ENCODE measurements around the gene USP32. TPM values are rescaled to one million over a fixed set of nuclear protein-coding genes. Genes with fewer than 3 reads are reported as not detected.

USP32 gene
- total RNA-seq, 1 experiment from 2014 or later, result 103 TPM

DNA sequence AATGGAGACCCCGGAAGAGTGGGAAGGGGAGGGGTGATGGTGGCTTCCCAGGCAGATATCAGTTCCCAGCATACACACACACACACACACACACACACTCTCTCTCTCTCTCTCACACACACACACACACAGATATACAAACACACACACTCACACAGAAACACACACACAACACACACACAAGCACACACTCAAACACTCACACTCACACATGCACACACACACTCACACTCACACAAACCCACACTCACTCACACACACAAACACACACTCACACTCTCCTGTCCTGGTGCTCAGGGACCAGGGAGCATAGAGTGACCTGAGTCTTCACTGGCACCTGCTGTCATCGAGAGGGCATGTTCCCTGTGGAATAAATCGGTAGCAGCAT, 236.5 kb downstream of the USP32 start:
- H3K27ac Mint-ChIP-seq, result no peak overlapping the region

DNA sequence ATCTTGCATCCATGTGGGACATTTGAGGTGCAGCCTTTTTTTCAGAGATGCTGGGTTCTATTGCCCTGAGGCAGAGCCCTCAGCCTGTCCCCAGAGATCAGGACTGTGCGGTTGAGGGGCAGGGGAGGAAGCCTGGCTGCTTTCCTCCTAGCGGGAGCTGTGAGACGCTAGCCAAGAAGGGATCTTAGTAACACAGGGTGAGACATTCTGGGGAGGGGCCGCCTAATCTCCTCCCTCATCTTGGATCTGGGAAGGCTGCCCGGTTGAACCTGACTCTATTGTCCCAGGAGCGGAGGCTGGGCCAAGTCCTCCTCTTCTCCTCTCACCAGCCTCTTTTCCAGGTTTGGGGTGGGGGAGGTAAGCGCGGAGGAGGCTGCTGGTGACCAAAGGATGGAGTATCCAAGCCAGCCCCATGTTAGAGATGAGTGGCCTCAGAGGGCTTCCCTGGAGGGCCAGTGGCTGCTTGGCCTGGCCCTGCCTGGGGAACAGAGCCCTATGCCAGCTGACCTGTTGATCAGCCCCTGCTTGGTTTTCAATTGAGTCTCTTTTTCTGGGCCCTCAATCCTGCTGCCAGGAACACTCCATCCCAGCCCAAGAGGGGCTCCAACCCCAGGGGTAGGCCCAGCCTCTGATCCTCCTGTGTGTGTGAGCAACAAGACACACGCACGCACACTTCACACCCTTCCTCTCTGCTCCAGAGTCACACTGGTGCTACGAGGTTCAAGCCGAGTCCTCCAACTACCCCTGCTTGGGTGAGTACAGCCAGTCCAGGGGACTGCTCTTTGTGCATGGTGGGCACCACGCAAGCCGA, 237.1 kb downstream of the USP32 start:
- ATAC-seq, result no peak
- H3K4me3 Mint-ChIP-seq, result no peak overlapping the region
- no peak for TF ChIP-seq TEAD4 (CRISPR knock-in tag; IDR thresholded peaks at IDR 0.05)
- TF ChIP-seq, protein P1, sequence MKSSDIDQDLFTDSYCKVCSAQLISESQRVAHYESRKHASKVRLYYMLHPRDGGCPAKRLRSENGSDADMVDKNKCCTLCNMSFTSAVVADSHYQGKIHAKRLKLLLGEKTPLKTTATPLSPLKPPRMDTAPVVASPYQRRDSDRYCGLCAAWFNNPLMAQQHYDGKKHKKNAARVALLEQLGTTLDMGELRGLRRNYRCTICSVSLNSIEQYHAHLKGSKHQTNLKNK (CRISPR knock-in tag; IDR thresholded peaks at IDR 0.05), result no peak
- TF ChIP-seq EMX1 (CRISPR knock-in tag; IDR thresholded peaks at IDR 0.05), result no peak
- no peak for TF ChIP-seq JAZF1 (CRISPR knock-in tag; IDR thresholded peaks at IDR 0.05)
- no peak for TF ChIP-seq CBFB (CRISPR knock-in tag; IDR thresholded peaks at IDR 0.05; ENCODE audit: low read depth)
- no peak for TF ChIP-seq HMGA2 (CRISPR knock-in tag; IDR thresholded peaks at IDR 0.05)
- no peak for TF ChIP-seq SP1 (CRISPR knock-in tag; conservative IDR thresholded peaks at IDR 0.05)
- TF ChIP-seq, protein P2, sequence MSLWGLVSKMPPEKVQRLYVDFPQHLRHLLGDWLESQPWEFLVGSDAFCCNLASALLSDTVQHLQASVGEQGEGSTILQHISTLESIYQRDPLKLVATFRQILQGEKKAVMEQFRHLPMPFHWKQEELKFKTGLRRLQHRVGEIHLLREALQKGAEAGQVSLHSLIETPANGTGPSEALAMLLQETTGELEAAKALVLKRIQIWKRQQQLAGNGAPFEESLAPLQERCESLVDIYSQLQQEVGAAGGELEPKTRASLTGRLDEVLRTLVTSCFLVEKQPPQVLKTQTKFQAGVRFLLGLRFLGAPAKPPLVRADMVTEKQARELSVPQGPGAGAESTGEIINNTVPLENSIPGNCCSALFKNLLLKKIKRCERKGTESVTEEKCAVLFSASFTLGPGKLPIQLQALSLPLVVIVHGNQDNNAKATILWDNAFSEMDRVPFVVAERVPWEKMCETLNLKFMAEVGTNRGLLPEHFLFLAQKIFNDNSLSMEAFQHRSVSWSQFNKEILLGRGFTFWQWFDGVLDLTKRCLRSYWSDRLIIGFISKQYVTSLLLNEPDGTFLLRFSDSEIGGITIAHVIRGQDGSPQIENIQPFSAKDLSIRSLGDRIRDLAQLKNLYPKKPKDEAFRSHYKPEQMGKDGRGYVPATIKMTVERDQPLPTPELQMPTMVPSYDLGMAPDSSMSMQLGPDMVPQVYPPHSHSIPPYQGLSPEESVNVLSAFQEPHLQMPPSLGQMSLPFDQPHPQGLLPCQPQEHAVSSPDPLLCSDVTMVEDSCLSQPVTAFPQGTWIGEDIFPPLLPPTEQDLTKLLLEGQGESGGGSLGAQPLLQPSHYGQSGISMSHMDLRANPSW (CRISPR knock-in tag; conservative IDR thresholded peaks at IDR 0.05; ENCODE audit: low read depth), result no peak
- TF ChIP-seq TCF7 (CRISPR knock-in tag; IDR thresholded peaks at IDR 0.05; ENCODE audit: low read depth), result no peak
- TF ChIP-seq NR3C1 (CRISPR knock-in tag; conservative IDR thresholded peaks at IDR 0.05; ENCODE audit: low read depth), result no peak
- H3K9me3 Mint-ChIP-seq, result no peaks in the 10 kb centered on the region
- DNase-seq (ENCODE audit: low spot score), result no peak
- peaks cover 23% of the 10 kb centered on the region for H3K27me3 Mint-ChIP-seq (ENCODE audit: low read depth)
- H3K4me1 Mint-ChIP-seq, result peaks cover 49% of the 10 kb centered on the region
- CTCF ChIA-PET, result no interaction called here
- POLR2A ChIA-PET, result no interaction called here
- no peak overlapping the region for H3K27ac Mint-ChIP-seq
- H3K36me3 Mint-ChIP-seq, result no peaks in the 10 kb centered on the region

More for the DNA sequence above, 236.5 kb downstream of the USP32 start:
- H3K4me1 Mint-ChIP-seq, result peaks cover 55% of the 10 kb centered on the region
- H3K36me3 Mint-ChIP-seq, result no peaks in the 10 kb centered on the region
- no peak for TF ChIP-seq ZNF121 (CRISPR knock-in tag; IDR thresholded peaks at IDR 0.05)
- no peak for TF ChIP-seq GTF2I (CRISPR knock-in tag; conservative IDR thresholded peaks at IDR 0.05)
- TF ChIP-seq, protein P3, sequence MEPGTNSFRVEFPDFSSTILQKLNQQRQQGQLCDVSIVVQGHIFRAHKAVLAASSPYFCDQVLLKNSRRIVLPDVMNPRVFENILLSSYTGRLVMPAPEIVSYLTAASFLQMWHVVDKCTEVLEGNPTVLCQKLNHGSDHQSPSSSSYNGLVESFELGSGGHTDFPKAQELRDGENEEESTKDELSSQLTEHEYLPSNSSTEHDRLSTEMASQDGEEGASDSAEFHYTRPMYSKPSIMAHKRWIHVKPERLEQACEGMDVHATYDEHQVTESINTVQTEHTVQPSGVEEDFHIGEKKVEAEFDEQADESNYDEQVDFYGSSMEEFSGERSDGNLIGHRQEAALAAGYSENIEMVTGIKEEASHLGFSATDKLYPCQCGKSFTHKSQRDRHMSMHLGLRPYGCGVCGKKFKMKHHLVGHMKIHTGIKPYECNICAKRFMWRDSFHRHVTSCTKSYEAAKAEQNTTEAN (CRISPR knock-in tag; IDR thresholded peaks at IDR 0.05), result peak; percentile 82; the same call in 1 of the 2 replicates
- no peak overlapping the region for H3K4me3 Mint-ChIP-seq
- peaks cover 17% of the 10 kb centered on the region for H3K27me3 Mint-ChIP-seq (ENCODE audit: low read depth)
- POLR2A ChIA-PET, result no interaction called here
- CTCF ChIA-PET, result no interaction called here
- DNase-seq (ENCODE audit: low spot score) (no peak), ATAC-seq (no peak)
- H3K9me3 Mint-ChIP-seq, result no peaks in the 10 kb centered on the region

DNA sequence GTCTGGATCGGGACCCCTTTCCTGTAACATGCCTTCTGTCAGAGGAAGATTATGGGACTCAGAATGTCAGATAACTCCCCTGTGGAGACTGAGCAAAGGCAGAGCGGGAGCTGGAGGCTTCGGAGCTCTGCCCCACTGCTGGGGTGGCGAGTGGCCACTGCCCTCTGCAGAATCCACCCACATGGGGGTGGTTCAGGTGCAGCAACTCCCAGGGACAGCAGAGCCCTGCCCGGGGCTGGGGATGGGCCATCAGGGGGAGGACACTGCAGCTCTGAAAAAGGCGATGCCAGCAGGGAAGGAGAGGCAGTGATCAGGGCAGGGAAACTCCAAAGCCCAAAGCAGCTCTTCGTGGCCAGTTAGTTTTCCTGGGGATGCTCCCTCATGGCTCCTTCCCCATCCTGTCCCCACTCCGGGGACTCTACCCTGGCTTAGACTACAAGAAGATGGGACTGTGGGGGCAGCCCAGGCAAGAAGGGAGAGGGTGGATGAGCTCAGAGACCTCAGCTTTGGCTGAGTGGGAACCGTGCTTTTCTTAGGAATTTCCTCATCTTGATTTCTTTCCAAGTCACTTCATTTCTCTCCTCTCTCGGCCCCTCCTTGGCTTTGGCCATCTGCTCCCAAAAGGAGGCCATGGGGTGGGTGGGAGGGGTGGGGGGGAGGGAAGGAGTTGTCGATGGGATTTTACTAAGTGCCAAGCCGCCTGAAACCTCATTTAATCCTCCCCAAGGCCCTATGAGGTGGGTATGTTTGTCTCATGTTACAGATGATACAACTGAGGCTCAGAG, 238.1 kb downstream of the USP32 start:
- peaks cover 33% of the 10 kb centered on the region for H3K27me3 Mint-ChIP-seq (ENCODE audit: low read depth)
- no peaks in the 10 kb centered on the region for H3K9me3 Mint-ChIP-seq
- TF ChIP-seq TEAD1 (CRISPR knock-in tag; IDR thresholded peaks at IDR 0.05) (no peak), ZNF317 (CRISPR knock-in tag; IDR thresholded peaks at IDR 0.05; ENCODE audit: borderline replicate concordance, low read depth) (no peak), FOXK1 (CRISPR knock-in tag; IDR thresholded peaks at IDR 0.05) (no peak), JUN (CRISPR knock-in tag; IDR thresholded peaks at IDR 0.05) (no peak), TEAD4 (CRISPR knock-in tag; IDR thresholded peaks at IDR 0.05) (no peak), TCF7 (CRISPR knock-in tag; IDR thresholded peaks at IDR 0.05; ENCODE audit: low read depth) (no peak), ZNF396 (CRISPR knock-in tag; IDR thresholded peaks at IDR 0.05; ENCODE audit: borderline replicate concordance) (no peak)
- TF ChIP-seq, protein P2 (CRISPR knock-in tag; conservative IDR thresholded peaks at IDR 0.05; ENCODE audit: low read depth), result no peak
- TF ChIP-seq, protein P4, sequence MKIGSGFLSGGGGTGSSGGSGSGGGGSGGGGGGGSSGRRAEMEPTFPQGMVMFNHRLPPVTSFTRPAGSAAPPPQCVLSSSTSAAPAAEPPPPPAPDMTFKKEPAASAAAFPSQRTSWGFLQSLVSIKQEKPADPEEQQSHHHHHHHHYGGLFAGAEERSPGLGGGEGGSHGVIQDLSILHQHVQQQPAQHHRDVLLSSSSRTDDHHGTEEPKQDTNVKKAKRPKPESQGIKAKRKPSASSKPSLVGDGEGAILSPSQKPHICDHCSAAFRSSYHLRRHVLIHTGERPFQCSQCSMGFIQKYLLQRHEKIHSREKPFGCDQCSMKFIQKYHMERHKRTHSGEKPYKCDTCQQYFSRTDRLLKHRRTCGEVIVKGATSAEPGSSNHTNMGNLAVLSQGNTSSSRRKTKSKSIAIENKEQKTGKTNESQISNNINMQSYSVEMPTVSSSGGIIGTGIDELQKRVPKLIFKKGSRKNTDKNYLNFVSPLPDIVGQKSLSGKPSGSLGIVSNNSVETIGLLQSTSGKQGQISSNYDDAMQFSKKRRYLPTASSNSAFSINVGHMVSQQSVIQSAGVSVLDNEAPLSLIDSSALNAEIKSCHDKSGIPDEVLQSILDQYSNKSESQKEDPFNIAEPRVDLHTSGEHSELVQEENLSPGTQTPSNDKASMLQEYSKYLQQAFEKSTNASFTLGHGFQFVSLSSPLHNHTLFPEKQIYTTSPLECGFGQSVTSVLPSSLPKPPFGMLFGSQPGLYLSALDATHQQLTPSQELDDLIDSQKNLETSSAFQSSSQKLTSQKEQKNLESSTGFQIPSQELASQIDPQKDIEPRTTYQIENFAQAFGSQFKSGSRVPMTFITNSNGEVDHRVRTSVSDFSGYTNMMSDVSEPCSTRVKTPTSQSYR (CRISPR knock-in tag; IDR thresholded peaks at IDR 0.05), result no peak

More for the DNA sequence above, 238.1 kb downstream of the USP32 start:
- ChIA-PET CTCF (interaction anchor here (0.8 to 5.2 kb wide), 6 partner anchors 8 to 416 kb away, joined by 3 to 53 read pairs (median 4); no protein-coding TSS in a partner anchor), POLR2A (no interaction called here)
- Mint-ChIP-seq H3K4me3 (no peak overlapping the region), H3K27ac (no peak overlapping the region), H3K4me1 (peaks cover 49% of the 10 kb centered on the region), H3K36me3 (no peaks in the 10 kb centered on the region)
- peak; percentile 6 for DNase-seq (ENCODE audit: low spot score)
- ATAC-seq, result no peak

Data from WTC11 (cell line).